DND-41 (cell line): ENCODE results near the gene ISG15.

ENCODE experiments used
- EZH2 ChIP-seq: IDR thresholded peaks from 3 replicates; pipeline ENCODE4 v1.6.1; 2012; ENCODE audit warnings: borderline replicate concordance, low read depth, mild to moderate bottlenecking, moderate library complexity, low read length, inconsistent platforms; ENCODE audit not compliant: severe bottlenecking
- TF ChIP-seq, protein P1 (sequence below): IDR thresholded peaks from 2 replicates; pipeline ENCODE4 v1.5.1; 2012; ENCODE audit warnings: borderline replicate concordance, low read length, moderate library complexity, mild to moderate bottlenecking; ENCODE audit not compliant: poor library complexity, severe bottlenecking; ENCODE audit errors: extremely low read depth

DNA sequence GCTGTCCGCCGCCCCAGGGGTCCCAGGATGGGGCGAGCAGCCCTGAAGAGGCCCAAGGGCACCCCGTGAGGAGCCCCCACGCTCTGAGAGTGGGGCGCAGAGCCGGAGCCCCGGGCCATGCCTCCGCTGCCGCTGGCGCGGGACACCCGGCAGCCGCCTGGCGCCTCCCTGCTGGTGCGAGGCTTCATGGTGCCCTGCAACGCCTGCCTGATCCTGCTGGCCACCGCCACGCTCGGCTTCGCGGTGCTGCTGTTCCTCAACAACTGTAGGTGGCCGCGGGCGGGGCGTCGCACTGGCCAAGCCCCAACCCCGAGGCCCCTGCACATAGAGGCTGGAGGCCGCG is 21.1 kb downstream of the ISG15 start:
- no peak for TF ChIP-seq EZH2
- TF ChIP-seq, protein P1, sequence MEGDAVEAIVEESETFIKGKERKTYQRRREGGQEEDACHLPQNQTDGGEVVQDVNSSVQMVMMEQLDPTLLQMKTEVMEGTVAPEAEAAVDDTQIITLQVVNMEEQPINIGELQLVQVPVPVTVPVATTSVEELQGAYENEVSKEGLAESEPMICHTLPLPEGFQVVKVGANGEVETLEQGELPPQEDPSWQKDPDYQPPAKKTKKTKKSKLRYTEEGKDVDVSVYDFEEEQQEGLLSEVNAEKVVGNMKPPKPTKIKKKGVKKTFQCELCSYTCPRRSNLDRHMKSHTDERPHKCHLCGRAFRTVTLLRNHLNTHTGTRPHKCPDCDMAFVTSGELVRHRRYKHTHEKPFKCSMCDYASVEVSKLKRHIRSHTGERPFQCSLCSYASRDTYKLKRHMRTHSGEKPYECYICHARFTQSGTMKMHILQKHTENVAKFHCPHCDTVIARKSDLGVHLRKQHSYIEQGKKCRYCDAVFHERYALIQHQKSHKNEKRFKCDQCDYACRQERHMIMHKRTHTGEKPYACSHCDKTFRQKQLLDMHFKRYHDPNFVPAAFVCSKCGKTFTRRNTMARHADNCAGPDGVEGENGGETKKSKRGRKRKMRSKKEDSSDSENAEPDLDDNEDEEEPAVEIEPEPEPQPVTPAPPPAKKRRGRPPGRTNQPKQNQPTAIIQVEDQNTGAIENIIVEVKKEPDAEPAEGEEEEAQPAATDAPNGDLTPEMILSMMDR = no peak
